ENCODE results near the gene EMID1.

DNA sequence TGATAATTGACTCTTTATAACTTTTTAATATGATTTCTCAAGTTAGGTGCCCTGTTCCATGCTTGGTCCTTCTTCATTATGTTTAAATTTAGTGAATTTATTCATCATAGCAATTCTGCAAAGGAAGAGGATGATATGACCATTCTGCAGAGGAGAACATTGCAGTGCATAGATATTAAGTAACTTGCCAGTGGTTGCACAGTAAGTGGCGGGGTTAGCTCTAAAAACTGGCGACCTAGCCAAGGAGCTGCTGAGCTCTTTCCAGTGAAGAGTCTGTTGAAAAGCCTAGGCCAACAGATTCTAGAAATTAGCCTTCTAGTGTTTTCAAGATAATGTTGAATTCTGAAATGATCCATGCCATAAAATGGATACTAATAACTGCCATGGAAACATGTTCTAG lies 66.9 kb downstream of the EMID1 start:
- TF ChIP-seq POLR2AphosphoS5 (IDR thresholded peaks at IDR 0.05; ENCODE audit: low read depth, low read length) (no peak), SIN3A (IDR thresholded peaks at IDR 0.05; ENCODE audit: borderline replicate concordance, insufficient read depth, low read length) (no peak), FOXP2 (optimal IDR thresholded peaks at IDR 0.05; ENCODE audit: borderline replicate concordance, extremely low read depth, extremely low read length, insufficient read depth) (no peak)
- TF ChIP-seq, protein P1, sequence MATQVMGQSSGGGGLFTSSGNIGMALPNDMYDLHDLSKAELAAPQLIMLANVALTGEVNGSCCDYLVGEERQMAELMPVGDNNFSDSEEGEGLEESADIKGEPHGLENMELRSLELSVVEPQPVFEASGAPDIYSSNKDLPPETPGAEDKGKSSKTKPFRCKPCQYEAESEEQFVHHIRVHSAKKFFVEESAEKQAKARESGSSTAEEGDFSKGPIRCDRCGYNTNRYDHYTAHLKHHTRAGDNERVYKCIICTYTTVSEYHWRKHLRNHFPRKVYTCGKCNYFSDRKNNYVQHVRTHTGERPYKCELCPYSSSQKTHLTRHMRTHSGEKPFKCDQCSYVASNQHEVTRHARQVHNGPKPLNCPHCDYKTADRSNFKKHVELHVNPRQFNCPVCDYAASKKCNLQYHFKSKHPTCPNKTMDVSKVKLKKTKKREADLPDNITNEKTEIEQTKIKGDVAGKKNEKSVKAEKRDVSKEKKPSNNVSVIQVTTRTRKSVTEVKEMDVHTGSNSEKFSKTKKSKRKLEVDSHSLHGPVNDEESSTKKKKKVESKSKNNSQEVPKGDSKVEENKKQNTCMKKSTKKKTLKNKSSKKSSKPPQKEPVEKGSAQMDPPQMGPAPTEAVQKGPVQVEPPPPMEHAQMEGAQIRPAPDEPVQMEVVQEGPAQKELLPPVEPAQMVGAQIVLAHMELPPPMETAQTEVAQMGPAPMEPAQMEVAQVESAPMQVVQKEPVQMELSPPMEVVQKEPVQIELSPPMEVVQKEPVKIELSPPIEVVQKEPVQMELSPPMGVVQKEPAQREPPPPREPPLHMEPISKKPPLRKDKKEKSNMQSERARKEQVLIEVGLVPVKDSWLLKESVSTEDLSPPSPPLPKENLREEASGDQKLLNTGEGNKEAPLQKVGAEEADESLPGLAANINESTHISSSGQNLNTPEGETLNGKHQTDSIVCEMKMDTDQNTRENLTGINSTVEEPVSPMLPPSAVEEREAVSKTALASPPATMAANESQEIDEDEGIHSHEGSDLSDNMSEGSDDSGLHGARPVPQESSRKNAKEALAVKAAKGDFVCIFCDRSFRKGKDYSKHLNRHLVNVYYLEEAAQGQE (IDR thresholded peaks at IDR 0.05; ENCODE audit: insufficient read depth in 1 of 2, low read depth in 2 of 2, low read length in 2 of 2): no peak
